GM18519 (cell line): ENCODE results near the gene NDUFAB1.
"Not testable (repeated sequence)": the region's sequence is repeated elsewhere in the genome, so short reads cannot be mapped to it uniquely, and the experiment has no call there.

Experiments
- ATAC-seq: cut with Tn5 transposase; IDR thresholded peaks from one replicate; pipeline ENCODE4 v1.9.1; 2021; ENCODE audit warnings: mild to moderate bottlenecking, moderate library complexity; ENCODE audit not compliant: unreplicated experiment, low FRiP score

Gene NDUFAB1

GRCh38 chr16:23595951-23596720 is at the start of gene NDUFAB1:
NDUFAB1 (minus strand) TSS chr16:23596316; CDS start chr16:23596290, 26 bp downstream.
- ATAC-seq, result peak; percentile 80

- ATAC-seq, result no peak
Measured at GRCh38 chr16:23642246-23642774, 46.2 kb upstream of the NDUFAB1 start.

GRCh38 chr16:23640931-23641765 is 45.0 kb upstream of the NDUFAB1 start, which contains the start of the genes DCTN5 and PALB2:
DCTN5 (plus strand) TSS chr16:23641466; CDS start chr16:23641543, 77 bp downstream.
PALB2 (minus strand) TSS chr16:23641310; CDS start chr16:23641157, 153 bp downstream.
- ATAC-seq, result peak; percentile 93

GRCh38 chr16:23640615-23640930 is 44.5 kb upstream of the NDUFAB1 start:
- no peak for ATAC-seq

- ATAC-seq, result no peak
Measured at GRCh38 chr16:23635958-23636357, 39.8 kb upstream of the NDUFAB1 start.

GRCh38 chr16:23634461-23635036 is 38.4 kb upstream of the NDUFAB1 start:
- no peak for ATAC-seq

GRCh38 chr16:23631874-23632273 is 35.8 kb upstream of the NDUFAB1 start:
- ATAC-seq, result not testable (repeated sequence)

GRCh38 chr16:23629516-23629915 is 33.4 kb upstream of the NDUFAB1 start:
- no peak for ATAC-seq

- ATAC-seq, result no peak
Measured at GRCh38 chr16:23624092-23624491, 28.0 kb upstream of the NDUFAB1 start.

GRCh38 chr16:23615805-23616204 is 19.7 kb upstream of the NDUFAB1 start:
- no peak for ATAC-seq

- ATAC-seq, result no peak
Measured at GRCh38 chr16:23611936-23612335, 15.8 kb upstream of the NDUFAB1 start.

- ATAC-seq, result not testable (repeated sequence)
Measured at GRCh38 chr16:23610905-23611304, 14.8 kb upstream of the NDUFAB1 start.

- ATAC-seq, result no peak
Measured at GRCh38 chr16:23609929-23610328, 13.8 kb upstream of the NDUFAB1 start.

GRCh38 chr16:23608194-23608593 is 12.1 kb upstream of the NDUFAB1 start:
- no peak for ATAC-seq

GRCh38 chr16:23607726-23608125 is 11.6 kb upstream of the NDUFAB1 start:
- ATAC-seq, result no peak

GRCh38 chr16:23597003-23597756 is 1.1 kb upstream of the NDUFAB1 start:
- no peak for ATAC-seq

GRCh38 chr16:23595246-23595950 is 718 bp downstream of the NDUFAB1 start:
- no peak for ATAC-seq

- ATAC-seq, result no peak
Measured at GRCh38 chr16:23594186-23594585, 1.9 kb downstream of the NDUFAB1 start.

- no peak for ATAC-seq
Measured at GRCh38 chr16:23590181-23590580, 5.9 kb downstream of the NDUFAB1 start.

GRCh38 chr16:23587726-23588125 is 8.4 kb downstream of the NDUFAB1 start:
- ATAC-seq, result no peak
